Measurements from ENCODE around the gene RBP2. TPM values are rescaled to one million over a fixed set of nuclear protein-coding genes. Genes with fewer than 3 reads are reported as not detected.

The RBP2 gene
- total and polyA plus RNA-seq, 4 donors: 0.79 TPM; not detected in 3

GRCh38 chr3:139524841-139525636 lies 48.7 kb upstream of the RBP2 start:
- Histone ChIP-seq H3K4me1 (ENCODE audit: control insufficient read depth in 4 of 4, insufficient read depth in 4 of 4, low read length in 3 of 4) (no peaks in the 10 kb centered on the region), H3K9me3 (ENCODE audit: control insufficient read depth in 4 of 4, low read length in 3 of 4) (no peaks in the 10 kb centered on the region), H3K9ac (ENCODE audit: low read depth in 1 of 2, low read length in 2 of 2) (no peak overlapping the region), H3K36me3 (ENCODE audit: control insufficient read depth in 4 of 4, insufficient read depth in 3 of 4, low read depth in 1 of 4, low read length in 3 of 4) (peaks cover 0 to 2% (median 0%) of the 10 kb centered on the region in 4 donors), H3K27me3 (ENCODE audit: control insufficient read depth in 4 of 4, insufficient read depth in 4 of 4, low read length in 3 of 4) (no peaks in the 10 kb centered on the region), H3K4me3 (ENCODE audit: low read depth in 1 of 3, low read length in 3 of 3) (no peak overlapping the region), H3K27ac (ENCODE audit: low read depth in 1 of 2, low read length in 2 of 2) (no peak overlapping the region)
- WGBS: 92% methylated on average over 7 of the region's 7 CpGs
- TF ChIP-seq NR2F2 (IDR thresholded peaks at IDR 0.05) (no peak), YY1 (IDR thresholded peaks at IDR 0.05) (no peak), ZBTB33 (IDR thresholded peaks at IDR 0.05) (no peak), JUND (IDR thresholded peaks at IDR 0.05) (no peak)
- TF ChIP-seq, protein P1, sequence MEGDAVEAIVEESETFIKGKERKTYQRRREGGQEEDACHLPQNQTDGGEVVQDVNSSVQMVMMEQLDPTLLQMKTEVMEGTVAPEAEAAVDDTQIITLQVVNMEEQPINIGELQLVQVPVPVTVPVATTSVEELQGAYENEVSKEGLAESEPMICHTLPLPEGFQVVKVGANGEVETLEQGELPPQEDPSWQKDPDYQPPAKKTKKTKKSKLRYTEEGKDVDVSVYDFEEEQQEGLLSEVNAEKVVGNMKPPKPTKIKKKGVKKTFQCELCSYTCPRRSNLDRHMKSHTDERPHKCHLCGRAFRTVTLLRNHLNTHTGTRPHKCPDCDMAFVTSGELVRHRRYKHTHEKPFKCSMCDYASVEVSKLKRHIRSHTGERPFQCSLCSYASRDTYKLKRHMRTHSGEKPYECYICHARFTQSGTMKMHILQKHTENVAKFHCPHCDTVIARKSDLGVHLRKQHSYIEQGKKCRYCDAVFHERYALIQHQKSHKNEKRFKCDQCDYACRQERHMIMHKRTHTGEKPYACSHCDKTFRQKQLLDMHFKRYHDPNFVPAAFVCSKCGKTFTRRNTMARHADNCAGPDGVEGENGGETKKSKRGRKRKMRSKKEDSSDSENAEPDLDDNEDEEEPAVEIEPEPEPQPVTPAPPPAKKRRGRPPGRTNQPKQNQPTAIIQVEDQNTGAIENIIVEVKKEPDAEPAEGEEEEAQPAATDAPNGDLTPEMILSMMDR (IDR thresholded peaks at IDR 0.05; ENCODE audit: low read depth, low read length, missing input control): no peak
- peak; percentile 12 for DNase-seq (ENCODE audit: low spot score)

- Histone ChIP-seq H3K4me3 (ENCODE audit: low read depth in 1 of 3, low read length in 3 of 3) (no peak overlapping the region), H3K36me3 (ENCODE audit: control insufficient read depth in 4 of 4, insufficient read depth in 3 of 4, low read depth in 1 of 4, low read length in 3 of 4) (peaks cover 0 to 2% (median 0%) of the 10 kb centered on the region in 4 donors), H3K9ac (ENCODE audit: low read depth in 1 of 2, low read length in 2 of 2) (no peak overlapping the region), H3K9me3 (ENCODE audit: control insufficient read depth in 4 of 4, low read length in 3 of 4) (no peaks in the 10 kb centered on the region), H3K27ac (ENCODE audit: low read depth in 1 of 2, low read length in 2 of 2) (no peak overlapping the region), H3K4me1 (ENCODE audit: control insufficient read depth in 4 of 4, insufficient read depth in 4 of 4, low read length in 3 of 4) (no peaks in the 10 kb centered on the region), H3K27me3 (ENCODE audit: control insufficient read depth in 4 of 4, insufficient read depth in 4 of 4, low read length in 3 of 4) (no peaks in the 10 kb centered on the region)
- DNase-seq (ENCODE audit: low spot score): no peak
- 83% methylated on average over 1 of the region's 1 CpG for WGBS
- TF ChIP-seq YY1 (IDR thresholded peaks at IDR 0.05): no peak
- TF ChIP-seq TAF1 (conservative IDR thresholded peaks at IDR 0.05): no peak
- TF ChIP-seq REST (IDR thresholded peaks at IDR 0.05): no peak
- TF ChIP-seq FOXA1 (IDR thresholded peaks at IDR 0.05): no peak
- no peak for TF ChIP-seq SP1 (IDR thresholded peaks at IDR 0.05)
- TF ChIP-seq, protein P2, sequence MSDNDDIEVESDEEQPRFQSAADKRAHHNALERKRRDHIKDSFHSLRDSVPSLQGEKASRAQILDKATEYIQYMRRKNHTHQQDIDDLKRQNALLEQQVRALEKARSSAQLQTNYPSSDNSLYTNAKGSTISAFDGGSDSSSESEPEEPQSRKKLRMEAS (IDR thresholded peaks at IDR 0.05): no peak
- no peak for TF ChIP-seq GABPA (IDR thresholded peaks at IDR 0.05 in 1 of 2, conservative IDR thresholded peaks at IDR 0.05 in 1 of 2)
- TF ChIP-seq, protein P1 (IDR thresholded peaks at IDR 0.05; ENCODE audit: low read depth, low read length, missing input control): no peak
Measured at GRCh38 chr3:139523718-139524117, 47.4 kb upstream of the RBP2 start.
